GM19238 (cell line): ENCODE results near the gene ACSBG1.
"Not testable (repeated sequence)": the region's sequence is repeated elsewhere in the genome, so short reads cannot be mapped to it uniquely, and the experiment has no call there.

ENCODE experiments used
- DNase-seq: peaks from one replicate; pipeline ENCODE4 v3.0.0; 2011; ENCODE audit warnings: low spot score; ENCODE audit not compliant: insufficient read length

The ACSBG1 gene

DNA sequence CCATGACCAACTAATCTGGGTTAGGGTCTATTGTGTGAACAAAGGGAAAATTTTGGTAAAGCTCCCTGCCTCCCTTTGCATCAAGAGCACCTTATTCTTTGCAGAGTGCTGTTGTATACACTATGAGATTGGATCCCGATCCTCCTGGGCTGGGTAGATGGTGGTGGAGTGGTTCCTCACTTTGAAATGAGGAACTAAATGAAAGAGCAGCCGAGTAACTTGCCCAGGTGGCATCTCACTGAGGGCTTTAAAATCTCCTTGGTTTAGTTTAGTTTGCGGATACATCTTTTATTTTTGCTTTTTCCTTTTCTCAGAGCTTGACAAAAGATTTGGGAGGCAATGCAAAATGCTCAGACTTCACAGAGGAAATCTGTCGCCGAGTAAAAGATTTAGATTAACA is 65.8 kb downstream of the ACSBG1 start:
- DNase-seq, result no peak

DNA sequence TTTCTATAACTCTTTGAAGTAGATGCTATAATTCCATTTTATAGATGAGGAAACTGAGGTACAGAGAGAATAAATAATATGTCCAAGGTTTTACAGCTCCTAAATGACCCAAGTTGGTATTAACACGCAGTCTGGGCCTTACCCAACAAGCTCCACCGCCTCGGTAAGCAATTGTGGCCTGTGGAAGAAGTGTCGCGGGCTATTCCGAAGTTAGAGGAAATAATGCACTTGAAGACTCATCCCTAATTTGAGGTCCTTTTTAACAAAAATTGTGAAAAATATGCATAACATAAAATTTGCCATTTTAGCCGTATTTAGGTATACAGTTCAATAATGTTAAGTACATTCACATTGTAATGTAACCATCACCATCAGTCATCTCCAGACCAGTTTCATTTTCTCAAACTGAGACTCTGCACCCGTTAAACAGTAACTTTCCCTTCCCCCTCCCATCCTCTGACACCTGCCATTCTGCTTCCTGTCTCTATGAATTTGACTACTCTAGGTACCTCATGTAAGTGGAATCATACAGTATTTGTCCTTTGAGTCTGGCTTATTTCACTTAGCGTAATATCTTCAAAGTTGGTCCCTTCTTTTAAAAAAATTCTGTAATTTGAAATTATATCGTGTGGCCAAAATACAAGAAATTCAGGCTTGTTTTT is 67.0 kb downstream of the ACSBG1 start:
- no peak for DNase-seq

DNA sequence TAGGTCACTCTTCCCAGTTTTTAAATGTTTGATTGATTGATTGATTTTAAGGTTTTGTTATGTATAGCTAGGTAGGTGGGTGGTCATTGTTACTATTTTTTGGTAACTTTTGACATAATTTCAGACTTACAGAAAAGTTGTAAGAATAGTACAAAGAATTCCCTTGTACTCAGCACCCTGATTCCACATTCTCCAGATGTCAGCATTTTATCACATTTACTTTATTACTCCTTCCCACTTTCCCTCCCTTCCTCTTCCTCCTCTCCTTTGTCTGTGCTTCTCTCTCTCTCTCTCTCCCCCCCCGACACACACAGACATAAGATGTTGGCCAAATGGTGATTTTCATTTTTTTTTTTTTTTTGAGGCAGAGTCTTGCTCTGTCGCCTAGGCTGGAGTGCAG is 70.4 kb downstream of the ACSBG1 start:
- DNase-seq, result no peak

DNA sequence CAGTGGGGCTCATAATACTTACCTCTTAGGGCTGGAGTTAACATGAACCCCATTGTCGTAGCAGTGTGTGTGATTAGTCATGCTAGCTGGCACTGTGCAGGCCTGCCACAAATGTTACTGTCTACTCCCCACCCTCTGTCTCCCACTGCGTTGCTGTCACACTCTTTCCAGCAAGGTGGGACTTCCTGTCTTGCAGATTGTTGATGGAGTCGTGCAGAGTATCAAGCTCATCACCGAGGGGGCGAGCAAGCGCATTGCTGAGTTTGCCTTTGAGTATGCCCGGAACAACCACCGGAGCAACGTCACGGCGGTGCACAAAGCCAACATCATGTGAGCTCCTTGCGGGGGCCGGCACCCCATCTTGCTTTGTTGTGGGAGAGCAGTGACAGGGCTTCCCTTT is 72.3 kb downstream of the ACSBG1 start:
- DNase-seq, result no peak

DNA sequence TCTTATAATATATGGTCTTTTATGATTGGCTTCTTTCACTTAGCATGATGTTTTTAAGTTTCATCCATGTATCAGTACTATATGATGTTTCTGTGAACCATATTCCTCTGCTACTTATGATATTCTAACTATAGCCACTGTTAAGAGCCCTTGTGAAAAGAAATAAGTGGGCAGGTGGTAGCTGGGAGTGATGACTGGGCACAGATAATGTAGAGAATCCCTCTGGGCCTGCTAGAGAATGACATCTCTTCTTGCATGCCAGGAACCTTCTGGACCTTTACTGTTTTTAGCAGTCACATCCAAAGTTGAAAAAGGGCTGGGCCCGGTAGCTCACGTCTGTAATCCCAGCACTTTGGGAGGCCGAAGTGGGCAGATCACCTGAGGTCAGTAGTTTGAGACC is 75.0 kb downstream of the ACSBG1 start:
- DNase-seq, result no peak

DNA sequence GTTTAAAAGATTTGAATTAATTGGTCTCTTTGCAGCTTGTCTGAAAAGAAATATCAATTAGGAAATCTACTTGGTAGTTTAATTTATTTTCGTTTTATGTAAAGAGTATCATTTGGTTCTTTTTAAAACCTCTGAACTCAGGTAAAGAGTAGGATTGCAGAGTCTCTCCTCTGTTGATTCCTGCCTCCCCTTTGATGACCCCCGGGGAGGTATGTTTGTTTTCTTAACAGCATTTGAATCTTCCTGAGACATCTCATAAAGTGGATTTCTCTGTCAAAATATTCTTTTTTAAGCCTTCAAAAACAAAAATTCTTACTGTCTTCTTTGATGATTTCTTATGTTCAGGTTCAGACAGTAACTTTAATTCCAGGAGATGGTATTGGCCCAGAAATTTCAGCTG is 77.2 kb downstream of the ACSBG1 start:
- no peak for DNase-seq

DNA sequence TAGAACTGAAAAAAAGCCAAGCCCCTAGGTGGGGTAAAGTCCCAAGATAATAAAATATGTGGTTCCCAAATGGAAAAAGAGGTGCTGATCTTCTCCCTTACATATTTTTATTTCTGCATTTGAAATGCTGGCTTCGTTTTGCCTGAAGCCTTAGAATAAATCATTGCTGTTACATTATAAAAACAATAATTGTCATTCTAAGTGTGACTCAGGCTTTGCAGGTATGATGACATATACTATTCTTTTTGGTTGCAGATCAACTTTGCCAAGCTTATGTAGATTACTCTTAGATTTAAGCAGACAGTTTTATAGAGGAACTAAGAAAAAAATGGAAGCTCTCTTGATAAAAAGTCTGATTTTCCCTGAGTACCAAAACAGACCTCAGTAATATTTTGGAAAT is 77.7 kb downstream of the ACSBG1 start:
- no peak for DNase-seq

DNA sequence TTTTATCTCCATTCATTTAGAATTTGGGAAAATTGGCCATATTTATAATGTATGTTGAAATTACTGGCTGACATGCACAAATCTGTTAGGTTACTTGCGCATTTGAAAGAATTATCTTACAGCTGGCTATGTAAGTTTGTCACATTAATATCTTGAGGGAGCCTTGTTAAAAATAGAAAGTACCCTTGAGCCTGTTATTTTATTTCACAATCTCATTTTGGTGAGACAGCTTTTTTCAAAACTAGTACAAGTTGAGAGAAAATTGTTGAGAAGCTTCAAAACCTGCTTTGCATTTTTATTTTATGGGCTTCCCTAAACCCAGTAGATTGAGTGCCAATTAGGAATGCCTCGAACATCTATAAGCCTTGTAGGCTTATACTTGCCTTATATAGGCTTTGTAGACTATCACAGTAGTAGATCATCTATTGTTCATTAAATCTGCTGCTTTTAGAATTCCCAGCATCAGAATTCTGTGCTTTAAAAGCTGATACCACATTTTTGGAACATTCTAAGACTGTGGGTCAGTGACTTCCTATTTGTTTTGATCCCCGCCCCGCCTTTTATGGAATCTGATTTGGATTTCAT is 78.9 kb downstream of the ACSBG1 start:
- no peak for DNase-seq

DNA sequence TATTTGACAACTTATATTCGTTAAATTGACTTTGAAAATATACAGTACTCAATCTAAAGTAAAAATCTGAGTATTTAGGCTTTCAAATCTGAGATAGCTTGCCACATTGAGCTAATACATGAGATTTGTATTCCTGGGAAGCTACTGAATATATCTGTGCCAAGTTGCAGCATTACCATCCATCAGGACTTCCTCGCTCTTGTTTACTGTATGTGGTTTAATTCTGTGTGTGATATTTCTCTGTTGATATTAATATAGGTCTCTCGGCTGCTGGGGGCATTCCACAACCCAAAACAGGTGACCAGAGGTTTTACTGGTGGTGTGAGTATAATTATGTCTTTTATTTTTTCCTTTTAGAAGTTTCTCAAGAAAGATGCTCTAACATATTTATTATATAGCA is 79.4 kb downstream of the ACSBG1 start:
- DNase-seq, result no peak

DNA sequence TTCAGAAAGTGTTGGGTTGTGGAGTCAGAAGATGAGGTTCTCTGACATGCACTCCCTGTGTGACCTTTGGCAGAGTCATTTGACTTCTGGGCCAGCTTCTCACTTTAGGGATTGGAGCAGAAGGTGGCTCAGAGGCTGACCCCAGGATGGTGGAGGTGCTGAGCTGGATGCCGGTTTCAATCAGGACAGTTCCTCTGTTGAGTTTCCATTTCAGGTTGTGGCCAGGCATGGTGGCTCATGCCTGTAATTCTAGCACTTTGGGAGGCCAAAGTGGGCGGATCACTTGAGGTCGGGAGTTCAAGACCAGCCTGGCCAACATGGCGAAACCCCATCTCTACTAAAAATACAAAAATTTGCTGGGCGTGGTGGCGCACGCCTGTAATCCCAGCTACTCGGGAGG is 83.3 kb downstream of the ACSBG1 start:
- not testable (repeated sequence) for DNase-seq

DNA sequence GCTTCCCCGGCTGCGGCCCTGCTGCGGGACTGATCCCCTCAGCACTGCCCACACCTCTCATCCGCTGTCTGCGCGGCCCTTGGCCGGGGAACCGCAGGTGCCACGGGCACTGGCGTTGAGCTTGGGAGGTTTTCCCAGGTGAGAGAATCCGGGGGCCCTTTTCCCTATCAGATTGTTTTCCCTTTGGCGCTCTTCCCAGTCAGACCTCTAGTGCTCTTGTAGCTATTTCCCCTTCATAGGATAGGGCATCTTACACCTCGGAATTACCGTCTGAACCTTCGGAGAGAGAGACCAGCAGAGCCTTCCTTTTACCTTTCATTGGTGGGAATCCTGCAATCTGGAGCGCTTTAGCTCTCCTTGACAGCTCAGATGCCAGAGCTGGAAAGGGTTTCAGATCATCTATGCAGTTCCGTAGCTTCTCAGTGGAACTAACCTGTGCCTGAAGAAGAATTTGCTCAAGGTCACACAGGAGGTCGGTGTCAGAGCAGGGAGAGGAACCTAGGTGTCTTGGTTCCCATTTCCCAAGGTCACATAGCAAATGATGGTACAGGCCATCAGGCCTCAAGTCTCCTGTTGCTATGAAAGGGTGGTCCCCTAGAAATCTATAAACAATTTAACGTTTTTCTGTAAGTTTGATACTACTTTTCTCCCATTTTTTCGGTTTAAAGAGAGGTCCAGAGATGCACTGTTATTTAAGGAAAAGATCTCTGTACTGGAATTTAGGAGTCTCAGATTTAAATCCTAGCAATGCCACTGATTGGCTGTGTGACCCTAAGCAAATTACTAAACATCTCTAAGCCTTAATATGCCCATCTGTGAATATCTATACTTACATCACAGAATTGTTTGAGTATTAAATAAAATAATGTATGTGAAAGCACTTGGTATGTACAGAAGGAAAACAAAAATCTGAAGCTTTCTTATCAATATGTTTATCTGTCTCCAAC is 84.3 kb downstream of the ACSBG1 start:
- DNase-seq, result no peak

DNA sequence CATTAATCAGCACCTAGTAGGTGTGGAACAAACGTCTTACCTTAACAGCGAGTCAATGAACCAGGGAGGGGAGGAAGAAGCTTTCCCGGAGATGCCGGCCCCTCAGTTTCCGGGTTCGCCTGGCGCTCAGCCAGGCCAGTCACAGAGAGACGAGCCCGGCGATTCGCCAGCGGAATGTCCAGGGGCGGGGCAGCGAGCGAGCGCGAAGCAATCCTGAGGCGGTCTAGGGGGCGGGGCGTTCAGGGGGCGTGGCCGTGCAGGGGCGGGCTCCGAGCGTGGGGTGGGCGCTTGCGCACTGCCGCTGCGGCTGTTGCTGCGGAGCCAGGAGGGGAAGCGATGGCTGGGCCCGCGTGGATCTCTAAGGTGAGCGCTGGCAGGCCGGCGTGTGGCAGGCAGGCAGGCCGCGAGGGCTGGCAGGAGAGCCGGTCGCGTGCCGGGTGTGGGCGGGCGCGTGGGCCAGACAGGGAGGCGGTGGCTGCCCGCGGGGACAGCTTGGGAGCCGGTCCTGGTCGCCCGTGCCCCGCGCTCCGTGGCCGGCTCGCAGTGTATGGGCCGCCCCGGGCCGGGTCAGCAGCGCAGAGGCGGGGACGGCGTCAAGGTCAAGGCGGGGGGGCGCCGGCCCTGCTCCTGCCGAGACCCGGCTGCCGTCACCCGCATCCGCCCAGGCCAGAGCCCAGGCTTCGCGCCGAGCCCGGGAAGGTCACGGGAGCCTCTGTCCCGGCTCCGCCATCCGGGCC is 85.1 kb downstream of the ACSBG1 start, which contains the start of gene IDH3A:
Gene IDH3A, plus strand, starts transcription at position 295 of the 737 bp plus-strand sequence. Its CDS starts 42 bp downstream, at position 337.
- peak; percentile 89 for DNase-seq

DNA sequence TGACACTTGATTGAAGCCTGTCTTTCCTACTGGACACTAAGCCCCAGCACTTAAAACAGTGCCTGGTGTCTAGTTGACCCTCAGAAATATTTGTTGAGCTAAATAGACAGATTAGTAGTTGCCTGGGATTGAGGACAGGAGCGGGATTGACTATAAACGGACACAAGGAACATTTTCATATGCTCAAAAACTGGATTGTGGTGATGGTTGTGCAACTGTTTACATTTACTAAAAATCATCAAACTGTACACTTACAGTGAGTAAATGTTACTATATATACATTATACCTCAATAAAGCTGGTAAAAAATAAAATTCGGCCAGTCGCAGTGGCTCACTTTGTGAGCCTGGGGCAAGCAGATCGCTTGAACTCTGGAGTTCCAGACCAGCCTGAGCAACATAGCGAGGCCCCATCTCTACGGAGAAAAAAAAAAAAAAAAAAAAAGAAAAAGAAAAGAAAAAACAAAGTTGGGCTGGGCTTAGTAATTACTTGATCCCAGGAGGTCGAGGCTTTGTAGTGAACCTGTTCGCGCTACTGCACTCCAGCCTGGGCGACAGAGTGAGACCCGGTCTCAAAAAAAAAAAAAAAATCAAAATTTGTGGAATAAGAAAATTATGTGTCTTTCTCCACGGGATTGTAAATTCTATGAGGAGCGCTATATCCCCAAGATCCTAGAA is 85.8 kb downstream of the ACSBG1 start:
- DNase-seq, result no peak

DNA sequence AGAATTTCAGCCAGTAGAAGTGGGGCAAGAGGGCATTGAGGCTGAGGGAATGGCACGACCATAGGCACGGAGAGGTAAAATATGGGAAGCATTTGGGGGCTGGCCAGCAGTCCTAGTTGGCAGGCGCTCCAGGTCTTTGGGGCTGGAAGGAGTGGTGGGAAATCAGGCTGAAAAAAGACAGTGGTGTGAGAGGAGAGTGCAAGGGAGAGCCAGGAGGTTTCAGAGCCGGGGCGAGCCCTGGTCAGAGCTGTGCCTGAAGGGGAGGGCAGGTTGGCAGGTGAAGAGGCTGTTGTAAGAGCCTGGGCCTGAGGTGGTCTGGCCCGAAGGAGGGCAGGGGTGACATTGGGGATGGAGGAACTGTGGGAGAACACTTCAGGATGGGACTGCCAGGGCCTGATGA is 86.8 kb downstream of the ACSBG1 start:
- DNase-seq, result no peak

DNA sequence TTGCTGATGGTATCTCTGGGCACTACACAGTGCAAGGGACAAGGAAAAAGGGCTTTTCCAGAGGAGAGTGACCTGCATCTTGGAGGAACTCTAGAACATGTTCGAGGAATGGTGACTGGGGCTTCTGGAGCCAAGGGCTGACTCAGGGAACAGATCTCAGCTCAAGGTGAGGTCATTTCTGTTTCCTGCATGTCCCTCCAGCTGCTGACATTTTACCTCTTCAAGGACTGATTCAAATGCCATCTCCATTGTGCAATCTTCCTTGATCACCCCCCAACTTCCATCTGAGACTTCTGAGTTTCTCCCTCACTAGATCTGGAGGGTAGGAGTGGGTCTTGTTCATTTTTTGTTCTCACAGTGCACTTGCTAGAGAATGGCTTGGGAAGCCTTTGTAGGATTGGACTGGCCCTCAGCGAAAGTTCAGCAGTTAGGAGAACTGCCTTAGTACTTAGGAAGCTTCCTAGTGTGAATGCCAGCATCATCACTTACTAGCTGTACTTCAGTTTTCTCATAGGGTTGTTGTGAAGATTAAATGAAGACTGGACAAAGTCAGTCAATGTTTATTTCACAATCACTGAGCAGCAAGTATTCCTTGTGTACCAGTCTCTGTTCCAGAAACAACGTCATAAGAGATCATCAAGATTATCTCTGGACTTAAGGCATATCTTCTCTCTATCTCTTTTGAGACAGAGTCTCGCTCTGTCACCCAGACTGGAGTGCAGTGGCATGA is 87.8 kb downstream of the ACSBG1 start:
- no peak for DNase-seq

DNA sequence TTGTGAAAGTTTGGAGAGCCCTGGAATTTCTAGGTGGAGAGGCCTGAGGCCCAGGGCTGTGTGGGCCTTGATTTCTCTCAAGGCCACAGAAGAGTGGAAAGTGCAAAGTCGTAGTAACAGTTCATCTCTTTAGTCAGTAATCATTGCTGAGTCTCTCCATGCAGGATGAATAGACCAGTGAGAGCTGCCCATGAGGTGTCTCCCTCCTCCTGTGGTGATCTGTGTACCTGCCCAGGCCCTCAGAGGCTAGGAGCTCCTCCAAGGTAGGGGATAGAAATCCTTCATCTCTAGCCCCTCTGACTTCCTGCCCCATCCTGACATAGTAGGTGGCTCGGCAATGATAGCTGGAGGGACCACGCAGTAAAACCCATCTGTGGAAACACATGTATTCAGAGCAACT is 92.0 kb downstream of the ACSBG1 start:
- DNase-seq, result no peak

DNA sequence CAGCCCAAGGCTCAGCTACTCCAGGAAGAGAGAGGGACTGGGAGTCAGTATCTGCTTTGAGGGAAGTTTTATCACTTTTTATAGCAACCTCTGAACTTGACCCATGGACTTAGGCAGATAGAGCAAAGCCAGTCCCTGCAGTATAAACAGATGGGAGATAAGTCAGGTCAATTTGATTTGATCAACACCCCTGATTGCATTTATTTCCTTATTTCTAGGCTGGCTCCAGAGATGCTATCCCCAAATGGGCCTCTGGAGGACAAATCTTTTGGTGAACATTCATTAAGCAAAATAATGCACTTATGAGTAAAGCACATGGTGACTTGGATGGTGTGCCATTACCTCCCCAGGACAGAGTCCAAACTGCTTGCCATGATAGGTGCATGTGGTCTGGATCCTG is 94.1 kb downstream of the ACSBG1 start:
- DNase-seq, result no peak

DNA sequence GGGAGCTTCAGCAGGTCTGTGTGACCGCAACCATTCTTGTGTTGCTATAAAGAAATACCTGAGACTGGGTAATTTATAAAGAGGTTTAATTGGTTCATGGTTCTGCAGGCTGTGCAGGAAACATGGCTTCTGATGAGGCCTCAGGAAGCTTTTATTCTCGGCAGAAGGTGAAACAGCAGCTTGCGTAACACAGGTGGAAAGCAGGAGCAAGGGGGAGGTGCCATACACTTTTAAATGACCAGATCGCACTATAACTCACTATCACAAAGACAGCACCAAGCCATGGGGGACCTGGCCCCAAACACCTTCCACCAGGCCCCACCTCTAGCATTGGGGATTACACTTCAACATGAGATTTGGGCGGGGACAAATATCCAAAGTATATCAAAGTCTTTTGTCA is 94.8 kb downstream of the ACSBG1 start:
- DNase-seq, result no peak

DNA sequence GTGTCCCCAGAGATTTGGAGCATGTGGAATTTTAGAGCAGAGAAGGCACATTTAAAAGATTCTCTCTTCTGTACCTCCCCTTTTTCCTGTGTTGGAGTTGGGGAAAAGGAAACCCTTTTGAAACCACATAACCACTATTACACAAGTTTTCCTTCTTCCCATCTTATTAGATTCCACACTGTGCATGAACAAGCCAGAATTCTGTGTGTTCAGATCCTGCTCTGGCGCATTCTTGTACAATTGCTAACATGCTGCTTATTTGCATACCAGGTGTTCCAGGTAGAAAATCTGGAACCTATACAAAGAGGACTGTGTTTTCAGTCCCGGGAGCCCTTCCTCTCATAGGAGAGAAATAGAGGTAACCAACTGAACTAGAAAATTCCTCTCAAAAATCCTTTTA is 100.6 kb downstream of the ACSBG1 start:
- no peak for DNase-seq

DNA sequence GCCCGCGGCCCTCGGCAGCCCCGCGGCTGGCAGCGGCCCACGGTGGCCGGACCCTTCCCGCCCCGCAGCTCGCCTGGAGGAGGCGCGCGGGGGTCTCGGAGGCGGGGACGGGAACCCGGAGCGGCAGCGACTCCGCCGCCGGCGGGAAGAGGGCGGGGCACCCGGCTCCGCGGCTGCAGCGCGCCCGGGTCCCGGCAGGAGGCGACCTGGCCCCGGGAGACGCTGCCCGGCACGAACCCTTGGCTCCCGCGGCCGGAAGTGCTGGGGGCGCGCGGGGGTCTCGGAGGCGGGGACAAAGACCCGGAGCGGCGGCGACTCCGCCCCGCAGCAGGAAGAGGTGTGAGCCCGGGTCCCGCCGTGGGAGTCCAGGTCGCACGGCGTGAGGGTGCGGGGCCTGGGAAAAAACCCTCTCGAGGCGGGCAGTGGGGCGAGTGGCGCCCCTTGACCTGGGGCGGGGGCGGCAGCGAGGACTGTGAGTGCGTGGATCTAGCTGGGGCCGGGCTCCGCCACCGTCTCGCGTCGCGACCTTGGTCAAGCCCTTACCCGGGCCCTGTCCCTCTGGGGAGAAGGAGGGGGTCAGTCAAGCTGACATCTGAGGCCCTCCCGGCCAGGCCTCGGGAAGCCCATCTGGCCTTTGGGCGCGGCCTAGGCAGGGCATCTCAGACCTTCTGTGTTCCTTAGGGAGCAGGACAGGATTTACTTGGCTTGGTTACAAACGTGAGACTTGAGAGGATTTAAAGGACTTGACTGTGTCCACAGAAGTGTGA is 102.9 kb downstream of the ACSBG1 start, which contains the start of gene CIB2:
Gene CIB2, minus strand, starts transcription at position 151 of the 767 bp plus-strand sequence. CDS start 230 bp downstream, outside the sequence.
- DNase-seq, result peak; percentile 90
